ENCODE results near the gene NDC1.
A peak's percentile ranks its signal among the peaks of the same experiment; 100 is the strongest.

- TF ChIP-seq POLR2AphosphoS5 (IDR thresholded peaks at IDR 0.05; ENCODE audit: insufficient read depth in 1 of 2, low read depth in 1 of 2) (no peak), CTCF (IDR thresholded peaks at IDR 0.05) (peak in 2 of 3 experiments; percentile 34 to 39)
Observed at GRCh38 chr1:53860967-53861411, 22.9 kb upstream of the NDC1 start.
